Measurements from ENCODE around the gene DNAJC18.

GRCh38 chr5:139368613-139369012, 70.7 kb downstream of the DNAJC18 start:
- TF ChIP-seq MZF1 (tag by site-specific recombination; IDR thresholded peaks at IDR 0.05; ENCODE audit: borderline replicate concordance) (no peak), ZNF707 (tag by site-specific recombination; IDR thresholded peaks at IDR 0.05) (no peak), TCF7L2 (IDR thresholded peaks at IDR 0.05; ENCODE audit: borderline replicate concordance, low read depth, low read length) (no peak), ZNF175 (tag by site-specific recombination; IDR thresholded peaks at IDR 0.05) (no peak), REST (tag by site-specific recombination; IDR thresholded peaks at IDR 0.05) (no peak), ZNF776 (tag by site-specific recombination; IDR thresholded peaks at IDR 0.05; ENCODE audit: borderline replicate concordance) (no peak)
- TF ChIP-seq, protein P1, sequence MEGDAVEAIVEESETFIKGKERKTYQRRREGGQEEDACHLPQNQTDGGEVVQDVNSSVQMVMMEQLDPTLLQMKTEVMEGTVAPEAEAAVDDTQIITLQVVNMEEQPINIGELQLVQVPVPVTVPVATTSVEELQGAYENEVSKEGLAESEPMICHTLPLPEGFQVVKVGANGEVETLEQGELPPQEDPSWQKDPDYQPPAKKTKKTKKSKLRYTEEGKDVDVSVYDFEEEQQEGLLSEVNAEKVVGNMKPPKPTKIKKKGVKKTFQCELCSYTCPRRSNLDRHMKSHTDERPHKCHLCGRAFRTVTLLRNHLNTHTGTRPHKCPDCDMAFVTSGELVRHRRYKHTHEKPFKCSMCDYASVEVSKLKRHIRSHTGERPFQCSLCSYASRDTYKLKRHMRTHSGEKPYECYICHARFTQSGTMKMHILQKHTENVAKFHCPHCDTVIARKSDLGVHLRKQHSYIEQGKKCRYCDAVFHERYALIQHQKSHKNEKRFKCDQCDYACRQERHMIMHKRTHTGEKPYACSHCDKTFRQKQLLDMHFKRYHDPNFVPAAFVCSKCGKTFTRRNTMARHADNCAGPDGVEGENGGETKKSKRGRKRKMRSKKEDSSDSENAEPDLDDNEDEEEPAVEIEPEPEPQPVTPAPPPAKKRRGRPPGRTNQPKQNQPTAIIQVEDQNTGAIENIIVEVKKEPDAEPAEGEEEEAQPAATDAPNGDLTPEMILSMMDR (tag by site-specific recombination; IDR thresholded peaks at IDR 0.05) = 0 out of 2 replicates have a peak, but pooled peaks have one; percentile 6

All from HEK293 (cell line).